Activated gamma-delta T cell treated with anti-CD3 and anti-CD28 coated beads, Interleukin-2, amount 50 U/mL, for 16 hours (primary cell): ENCODE results near the gene FIGN.

Experiments used
- DNase-seq: peaks from one replicate; pipeline ENCODE4 v3.0.0-alpha.2; 2020; ENCODE audit warnings: low read depth

The FIGN gene

GRCh38 chr2:163611557-163611906, 124.3 kb downstream of the FIGN start:
- DNase-seq = no peak

- DNase-seq = no peak
Observed at GRCh38 chr2:163610817-163611556, 124.8 kb downstream of the FIGN start.

GRCh38 chr2:163607630-163608029, 128.2 kb downstream of the FIGN start:
- DNase-seq = no peak

- no peak for DNase-seq
Observed at GRCh38 chr2:163606878-163607277, 128.9 kb downstream of the FIGN start.

GRCh38 chr2:163605779-163606178, 130.0 kb downstream of the FIGN start:
- no peak for DNase-seq

- no peak for DNase-seq
Observed at GRCh38 chr2:163604941-163605555, 130.8 kb downstream of the FIGN start.

GRCh38 chr2:163602196-163602595, 133.6 kb downstream of the FIGN start:
- DNase-seq = no peak

- DNase-seq = no peak
Observed at GRCh38 chr2:163601377-163601776, 134.4 kb downstream of the FIGN start.

- no peak for DNase-seq
Observed at GRCh38 chr2:163600801-163601200, 135.0 kb downstream of the FIGN start.

GRCh38 chr2:163595028-163595427, 140.8 kb downstream of the FIGN start:
- DNase-seq = no peak

- DNase-seq = no peak
Observed at GRCh38 chr2:163594497-163594896, 141.3 kb downstream of the FIGN start.

- DNase-seq = no peak
Observed at GRCh38 chr2:163593982-163594381, 141.8 kb downstream of the FIGN start.

GRCh38 chr2:163592954-163593622, 142.7 kb downstream of the FIGN start:
- DNase-seq = no peak

- no peak for DNase-seq
Observed at GRCh38 chr2:163591461-163591860, 144.3 kb downstream of the FIGN start.

- DNase-seq = no peak
Observed at GRCh38 chr2:163580757-163581156, 155.1 kb downstream of the FIGN start.

- DNase-seq = no peak
Observed at GRCh38 chr2:163574309-163574708, 161.5 kb downstream of the FIGN start.

GRCh38 chr2:163573652-163574051, 162.2 kb downstream of the FIGN start:
- DNase-seq = no peak

- no peak for DNase-seq
Observed at GRCh38 chr2:163572850-163573249, 163.0 kb downstream of the FIGN start.

- DNase-seq = no peak
Observed at GRCh38 chr2:163571423-163572102, 164.2 kb downstream of the FIGN start.

- DNase-seq = no peak
Observed at GRCh38 chr2:163570391-163570790, 165.4 kb downstream of the FIGN start.

GRCh38 chr2:163565192-163565591, 170.6 kb downstream of the FIGN start:
- DNase-seq = no peak

- no peak for DNase-seq
Observed at GRCh38 chr2:163564236-163564635, 171.6 kb downstream of the FIGN start.

GRCh38 chr2:163563336-163563735, 172.5 kb downstream of the FIGN start:
- DNase-seq = no peak
